GM23248 (cell line): Measurements from ENCODE around the gene WTAP. TPM values are rescaled to one million over a fixed set of nuclear protein-coding genes. Genes with fewer than 3 reads are reported as not detected.

Experiments used
- DNase-seq: peaks from one replicate; pipeline ENCODE4 v3.0.0-alpha.2; 2015
- H2AFZ ChIP-seq: fragments of 200-600 bp; sonication (generic); 2 replicates; pipeline ENCODE4 v1.6.1; 2016; ENCODE audit warnings: antibody characterized with exemption
- H3F3A ChIP-seq: fragments of 200-600 bp; sonication (generic); 2 replicates; pipeline ENCODE4 v1.6.1; 2016; ENCODE audit warnings: mild to moderate bottlenecking, antibody characterized with exemption, mixed run types; ENCODE audit not compliant: insufficient read depth
- H3K27ac ChIP-seq: fragments of 200-600 bp; sonication (generic); 2 replicates; pipeline ENCODE4 v1.5.1; 2016; ENCODE audit warnings: mild to moderate bottlenecking
- H3K27me3 ChIP-seq: fragments of 200-600 bp; sonication (generic); replicated peaks from 2 replicates; pipeline ENCODE4 v1.6.1; 2016; ENCODE audit warnings: mild to moderate bottlenecking; ENCODE audit not compliant: insufficient read depth
- H3K36me3 ChIP-seq: fragments of 200-600 bp; sonication (generic); 2 replicates; pipeline ENCODE4 v1.6.1; 2016; ENCODE audit warnings: low read depth, mild to moderate bottlenecking
- H3K4me1 ChIP-seq: fragments of 200-600 bp; sonication (generic); 2 replicates; pipeline ENCODE4 v1.6.1; 2016; ENCODE audit warnings: mild to moderate bottlenecking; ENCODE audit not compliant: insufficient read depth
- H3K4me2 ChIP-seq: fragments of 200-600 bp; sonication (generic); one replicate; pipeline ENCODE4 v1.6.1; 2016; ENCODE audit warnings: mild to moderate bottlenecking; ENCODE audit not compliant: unreplicated experiment
- H3K4me3 ChIP-seq: fragments of 200-600 bp; sonication (generic); 2 replicates; pipeline ENCODE4 v1.5.1; 2016; ENCODE audit warnings: mild to moderate bottlenecking
- H3K79me2 ChIP-seq: fragments of 200-600 bp; sonication (generic); 2 replicates; pipeline ENCODE4 v1.6.1; 2016; ENCODE audit warnings: mild to moderate bottlenecking; ENCODE audit not compliant: insufficient read depth
- H3K9ac ChIP-seq: fragments of 200-600 bp; sonication (generic); 2 replicates; pipeline ENCODE4 v1.6.1; 2016; ENCODE audit warnings: mild to moderate bottlenecking
- H3K9me2 ChIP-seq: fragments of 200-600 bp; sonication (generic); 2 replicates; pipeline ENCODE4 v1.6.1; 2016; ENCODE audit warnings: mixed run types, mild to moderate bottlenecking, moderate library complexity; ENCODE audit not compliant: insufficient read depth
- H3K9me3 ChIP-seq: fragments of 200-600 bp; sonication (generic); one replicate; pipeline ENCODE4 v1.6.1; 2017; ENCODE audit warnings: low read depth
- H4K20me1 ChIP-seq: fragments of 200-600 bp; sonication (generic); 2 replicates; pipeline ENCODE4 v1.6.0; 2016; ENCODE audit not compliant: insufficient read depth
- EZH2 ChIP-seq: fragments of 200-600 bp; sonication (generic); IDR thresholded peaks from 2 replicates; pipeline ENCODE4 v1.6.1; 2018; ENCODE audit warnings: antibody characterized with exemption, mild to moderate bottlenecking; ENCODE audit not compliant: insufficient read depth, poor library complexity, severe bottlenecking
- EZH2phosphoT487 ChIP-seq: fragments of 200-600 bp; sonication (generic); IDR thresholded peaks from 2 replicates; pipeline ENCODE4 v1.6.1; 2018; ENCODE audit warnings: antibody characterized with exemption, moderate library complexity, mild to moderate bottlenecking, low read depth; ENCODE audit not compliant: insufficient read depth
- WGBS, 2 experiments: methylation state at CpG; one replicate each; pipeline ENCODE4 v1.1.6; 2015 to 2017; ENCODE audit warnings: low lambda C conversion rate in 2 of 2, low coverage in 1 of 2; ENCODE audit errors: missing lambda C conversion rate in 2 of 2; 5-methylcytosine and 5-hydroxymethylcytosine counted together
- in situ Hi-C: fragments of 300-500 bp; cut with MboI; formaldehyde crosslinking; loops from 2 replicates; pipeline ENCODE4 v1.15.0; 2020
- polyA plus RNA-seq: library from polyadenylated mRNA; unstranded; fragments of >200 nt; fragmentation: Nextera tagmentation; extraction: Ambion mirVana; gene quantifications from 2 replicates; pipeline ENCODE4 v1.2.1, GENCODE V29; 2016
- total RNA-seq: library from RNA; depleted of rRNA; stranded (reverse); fragments of >200 nt; shearing (Covaris generic); gene quantifications from 2 replicates; pipeline ENCODE4 v1.2.3, GENCODE V29; 2014

Gene WTAP
- total and polyA plus RNA-seq, 2 experiments from 2014 or later = 64.8 to 87.8 TPM

GRCh38 chr6:159679091-159680077, 47.9 kb upstream of the WTAP start:
- TF ChIP-seq EZH2phosphoT487 (no peak), EZH2 (no peak)
- in situ Hi-C loops = loop anchor here (25.0 kb wide), 1 partner anchor 783 kb away; no protein-coding TSS in a partner anchor
- DNase-seq = peak; percentile 77

GRCh38 chr6:159680104-159680503, 47.2 kb upstream of the WTAP start:
- Histone ChIP-seq H3K4me1 (peaks cover 17% of the 10 kb centered on the region), H3K27ac (peak overlapping the region; percentile 61), H3K4me2 (peak overlapping the region; percentile 40), H3K9ac (peak overlapping the region; percentile 11; the same call in 1 of the 2 replicates), H4K20me1 (no peaks in the 10 kb centered on the region), H2AFZ (no peak overlapping the region; the same call in 1 of the 2 replicates), H3K36me3 (peaks cover 14% of the 10 kb centered on the region), H3K79me2 (no peaks in the 10 kb centered on the region), H3K4me3 (no peak overlapping the region), H3K9me2 (no peaks in the 10 kb centered on the region), H3K27me3 (no peaks in the 10 kb centered on the region), H3F3A (peaks cover 24% of the 10 kb centered on the region), H3K9me3 (no peaks in the 10 kb centered on the region)
- in situ Hi-C loops = loop anchor here (25.0 kb wide), 1 partner anchor 782 kb away; no protein-coding TSS in a partner anchor
- 69 to 79% methylated on average over 3 of the region's 3 CpGs for WGBS, 2 experiments
- TF ChIP-seq EZH2phosphoT487 = no peak
- no peak for TF ChIP-seq EZH2
- DNase-seq = peak; percentile 45

More at GRCh38 chr6:159679091-159680077, 47.9 kb upstream of the WTAP start:
- Histone ChIP-seq H3K9ac (peak overlapping the region; percentile 11; the same call in 1 of the 2 replicates), H4K20me1 (no peaks in the 10 kb centered on the region), H3K27ac (peak overlapping the region; percentile 61), H3K4me3 (no peak overlapping the region), H3K4me2 (peak overlapping the region; percentile 40), H3K79me2 (no peaks in the 10 kb centered on the region), H3K9me2 (no peaks in the 10 kb centered on the region), H3F3A (peaks cover 24% of the 10 kb centered on the region), H3K9me3 (no peaks in the 10 kb centered on the region), H2AFZ (no peak overlapping the region; the same call in 1 of the 2 replicates), H3K4me1 (peaks cover 17% of the 10 kb centered on the region), H3K36me3 (peaks cover 8% of the 10 kb centered on the region; the same call in 1 of the 2 replicates), H3K27me3 (no peaks in the 10 kb centered on the region)
- WGBS, 2 experiments = 43 to 47% methylated on average over 5 of the region's 5 CpGs

DNA sequence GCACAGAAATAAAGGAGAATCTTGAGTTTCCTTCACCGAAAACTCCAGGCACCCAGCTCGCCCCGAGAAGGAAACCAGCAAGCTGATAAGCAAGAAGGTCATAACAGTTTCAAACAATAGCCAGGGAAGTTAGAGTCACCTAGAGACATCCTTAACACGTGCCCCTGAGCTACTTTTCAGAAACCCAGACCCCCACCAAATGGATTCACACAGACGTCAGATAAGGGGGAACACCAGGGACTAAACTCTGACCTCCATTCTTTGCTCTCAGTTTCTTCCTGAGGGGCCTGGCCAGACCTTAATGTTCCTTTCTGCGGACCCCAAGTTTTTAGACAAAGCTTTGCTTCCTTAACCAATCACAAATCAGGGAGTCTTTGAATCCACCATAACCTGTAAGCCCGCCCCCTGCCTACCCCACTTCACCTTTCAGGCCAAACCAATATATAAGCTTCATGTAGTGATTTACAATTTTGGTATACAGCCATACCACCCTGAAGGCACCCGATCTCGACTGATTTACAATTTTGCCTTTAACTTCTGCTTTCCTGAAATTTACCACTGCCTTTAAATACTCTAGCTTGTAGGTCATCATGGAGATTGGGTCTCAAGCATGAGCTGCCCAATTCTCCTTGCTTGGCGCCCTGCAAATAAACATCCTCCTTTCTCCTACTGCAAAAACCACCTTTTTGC, 46.0 kb upstream of the WTAP start:
- no peak for TF ChIP-seq EZH2phosphoT487
- no peak for TF ChIP-seq EZH2
- WGBS, 2 experiments = 94 to 95% methylated on average over 10 of the region's 10 CpGs
- DNase-seq = no peak
- H3K4me2 ChIP-seq = no peak overlapping the region
- H4K20me1 ChIP-seq = no peaks in the 10 kb centered on the region
- H3K27me3 ChIP-seq = no peaks in the 10 kb centered on the region
- in situ Hi-C loops = loop anchor here (25.0 kb wide), 1 partner anchor 781 kb away; no protein-coding TSS in a partner anchor
- H3K9me2 ChIP-seq = no peaks in the 10 kb centered on the region
- no peak overlapping the region for H3K27ac ChIP-seq
- H3K9ac ChIP-seq = no peak overlapping the region
- peaks cover 21% of the 10 kb centered on the region for H3K36me3 ChIP-seq
- H3K79me2 ChIP-seq = 0 out of 2 replicates have a peak, but pooled peaks cover 3% of the 10 kb centered on the region
- no peaks in the 10 kb centered on the region for H3K9me3 ChIP-seq
- peaks cover 17% of the 10 kb centered on the region for H3K4me1 ChIP-seq
- no peak overlapping the region for H2AFZ ChIP-seq
- H3K4me3 ChIP-seq = no peak overlapping the region
- H3F3A ChIP-seq = peaks cover 24% of the 10 kb centered on the region

DNA sequence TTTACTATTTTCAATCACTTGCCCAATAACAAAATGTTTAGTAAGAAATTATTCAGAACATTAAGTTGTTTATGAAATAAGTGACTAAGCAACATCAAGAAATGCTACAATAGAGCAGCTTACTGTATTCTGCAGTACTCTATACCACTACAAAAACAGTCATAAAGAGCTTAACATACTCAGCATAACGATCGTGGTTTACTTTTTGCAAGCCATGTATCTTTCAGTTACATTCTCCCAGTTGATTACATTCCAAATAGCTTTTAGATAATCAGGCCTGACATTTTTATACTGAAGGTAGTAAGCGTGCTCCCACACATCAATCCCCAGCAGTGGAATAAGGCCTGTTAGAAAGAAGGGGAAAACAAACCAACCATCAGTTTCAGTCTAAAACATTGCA, 45.0 kb upstream of the WTAP start:
- no peak overlapping the region for H3K27ac ChIP-seq
- H3K9me3 ChIP-seq = no peaks in the 10 kb centered on the region
- no peak overlapping the region for H3K9ac ChIP-seq
- H3K4me2 ChIP-seq = no peak overlapping the region
- H3K36me3 ChIP-seq = peaks cover 21% of the 10 kb centered on the region
- no peak overlapping the region for H2AFZ ChIP-seq
- no peaks in the 10 kb centered on the region for H3K9me2 ChIP-seq
- peaks cover 24% of the 10 kb centered on the region for H3F3A ChIP-seq
- H3K79me2 ChIP-seq = peaks cover 7% of the 10 kb centered on the region; the same call in 1 of the 2 replicates
- no peaks in the 10 kb centered on the region for H4K20me1 ChIP-seq
- no peaks in the 10 kb centered on the region for H3K27me3 ChIP-seq
- WGBS, 2 experiments = 76 to 84% methylated on average over 3 of the region's 3 CpGs
- H3K4me1 ChIP-seq = peaks cover 17% of the 10 kb centered on the region
- peak; percentile 6 for DNase-seq
- in situ Hi-C loops = loop anchor here (25.0 kb wide), 1 partner anchor 780 kb away; no protein-coding TSS in a partner anchor
- no peak for TF ChIP-seq EZH2phosphoT487
- no peak for TF ChIP-seq EZH2
- no peak overlapping the region for H3K4me3 ChIP-seq
